ENCODE results near the gene SNX25.

GRCh38 chr4:185202984-185203485, 6.4 kb upstream of the SNX25 start:
- TF ChIP-seq CTCF (conservative IDR thresholded peaks at IDR 0.05 in 1 of 2, IDR thresholded peaks at IDR 0.05 in 1 of 2; ENCODE audit: low read depth in 1 of 2, low read length in 2 of 2) (no peak), EZH2 (IDR thresholded peaks at IDR 0.05; ENCODE audit: low read length, missing control alignments) (no peak)
